Hepatocyte (in vitro differentiated cells): ENCODE measurements around the gene KRT27. TPM values are rescaled to one million over a fixed set of nuclear protein-coding genes. Genes with fewer than 3 reads are reported as not detected.

Source experiments
- DNase-seq: peaks from one replicate; pipeline ENCODE4 v3.0.0-alpha.2; 2016; ENCODE audit warnings: low spot score
- H2AFZ ChIP-seq: fragments of 200-600 bp; sonication (generic); 2 replicates; pipeline ENCODE4 v1.6.0; 2016; ENCODE audit warnings: antibody characterized with exemption, mild to moderate bottlenecking
- H3K27ac ChIP-seq: fragments of 200-600 bp; sonication (generic); 2 replicates; pipeline ENCODE4 v1.5.1; 2016; ENCODE audit warnings: mild to moderate bottlenecking
- H3K27me3 ChIP-seq: fragments of 200-600 bp; sonication (generic); 2 replicates; pipeline ENCODE4 v1.6.1; 2016
- H3K36me3 ChIP-seq: fragments of 200-600 bp; sonication (generic); replicated peaks from 2 replicates; pipeline ENCODE4 v1.5.1; 2016; ENCODE audit warnings: low read depth; ENCODE audit not compliant: insufficient read depth
- H3K4me1 ChIP-seq: fragments of 200-600 bp; sonication (generic); 2 replicates; pipeline ENCODE4 v1.5.1; 2016; ENCODE audit warnings: mild to moderate bottlenecking, moderate library complexity; ENCODE audit not compliant: insufficient read depth
- H3K4me2 ChIP-seq: fragments of 200-600 bp; sonication (generic); 2 replicates; pipeline ENCODE4 v1.6.0; 2016
- H3K4me3 ChIP-seq: fragments of 200-600 bp; sonication (generic); 2 replicates; pipeline ENCODE4 v1.5.1; 2016; ENCODE audit warnings: mild to moderate bottlenecking
- H3K79me2 ChIP-seq: fragments of 200-600 bp; sonication (generic); 2 replicates; pipeline ENCODE4 v1.6.0; 2017; ENCODE audit warnings: mild to moderate bottlenecking
- H3K9me2 ChIP-seq: fragments of 200-600 bp; sonication (generic); replicated peaks from 2 replicates; pipeline ENCODE4 v1.6.0; 2017; ENCODE audit warnings: mild to moderate bottlenecking; ENCODE audit not compliant: insufficient read depth
- H3K9me3 ChIP-seq: fragments of 200-600 bp; sonication (generic); 2 replicates; pipeline ENCODE4 v1.5.1; 2016; ENCODE audit warnings: low read depth, mild to moderate bottlenecking
- H4K20me1 ChIP-seq: fragments of 200-600 bp; sonication (generic); 2 replicates; pipeline ENCODE4 v1.6.0; 2016; ENCODE audit warnings: mild to moderate bottlenecking; ENCODE audit not compliant: insufficient read depth, poor library complexity, severe bottlenecking
- CTCF ChIP-seq: fragments of 200-600 bp; sonication (generic); IDR thresholded peaks from 2 replicates; pipeline ENCODE4 v1.5.1; 2016; ENCODE audit warnings: antibody characterized with exemption, mild to moderate bottlenecking; ENCODE audit not compliant: poor library complexity
- EZH2 ChIP-seq: fragments of 200-600 bp; sonication (generic); IDR thresholded peaks from 2 replicates; pipeline ENCODE4 v1.6.1; 2016; ENCODE audit warnings: antibody characterized with exemption, mild to moderate bottlenecking, borderline replicate concordance
- EZH2phosphoT487 ChIP-seq: fragments of 200-600 bp; sonication (generic); IDR thresholded peaks from one replicate; pipeline ENCODE4 v1.6.1; 2018; ENCODE audit warnings: antibody characterized with exemption, mild to moderate bottlenecking, low read depth, moderate library complexity; ENCODE audit not compliant: unreplicated experiment, severe bottlenecking
- WGBS: methylation state at CpG from one replicate; pipeline ENCODE4 v1.1.6; 2016; ENCODE audit warnings: low lambda C conversion rate; ENCODE audit errors: missing lambda C conversion rate; 5-methylcytosine and 5-hydroxymethylcytosine counted together
- polyA plus RNA-seq: library from polyadenylated mRNA; unstranded; fragments of >200 nt; fragmentation: Nextera tagmentation; extraction: Ambion mirVana; gene quantifications from 2 replicates; pipeline ENCODE4 v1.2.1, GENCODE V29; 2016
- total RNA-seq: library from RNA; depleted of rRNA; stranded (reverse); fragments of >200 nt; gene quantifications from 2 replicates; pipeline ENCODE4 v1.2.3, GENCODE V29; 2014

Gene KRT27, protein sequence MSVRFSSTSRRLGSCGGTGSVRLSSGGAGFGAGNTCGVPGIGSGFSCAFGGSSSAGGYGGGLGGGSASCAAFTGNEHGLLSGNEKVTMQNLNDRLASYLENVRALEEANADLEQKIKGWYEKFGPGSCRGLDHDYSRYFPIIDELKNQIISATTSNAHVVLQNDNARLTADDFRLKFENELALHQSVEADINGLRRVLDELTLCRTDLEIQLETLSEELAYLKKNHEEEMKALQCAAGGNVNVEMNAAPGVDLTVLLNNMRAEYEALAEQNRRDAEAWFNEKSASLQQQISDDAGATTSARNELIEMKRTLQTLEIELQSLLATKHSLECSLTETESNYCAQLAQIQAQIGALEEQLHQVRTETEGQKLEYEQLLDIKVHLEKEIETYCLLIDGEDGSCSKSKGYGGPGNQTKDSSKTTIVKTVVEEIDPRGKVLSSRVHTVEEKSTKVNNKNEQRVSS
- total RNA-seq (not detected in 2 replicates), polyA plus RNA-seq (not detected in 2 replicates)

DNA sequence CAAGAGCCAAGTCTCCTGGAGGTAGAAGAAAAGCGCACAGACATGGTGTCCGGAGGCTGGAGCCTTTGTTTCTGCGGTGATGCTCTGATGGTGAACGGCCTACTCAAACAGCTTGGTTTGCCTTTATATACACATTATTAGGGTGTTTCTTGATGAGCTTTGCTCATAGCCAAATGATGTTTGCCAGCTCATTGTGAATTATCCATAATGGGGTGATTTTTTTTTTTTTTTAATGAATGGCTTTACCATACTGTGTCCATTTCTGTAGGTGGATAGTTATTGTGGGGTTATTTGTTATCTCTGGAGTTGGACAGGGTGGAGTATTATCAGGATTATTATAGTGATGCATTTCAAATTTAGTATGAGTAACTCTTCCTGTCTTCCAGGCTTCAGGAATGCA is at the start of gene KRT27:
Gene KRT27, minus strand, starts transcription at position 101 of the 400 bp plus-strand sequence. Its CDS starts 57 bp downstream, at position 44.
- Histone ChIP-seq H3K4me3 (no peak within 1 kb of the TSS), H2AFZ (no peak within 1 kb of the TSS), H3K27ac (no peak within 1 kb of the TSS), H4K20me1 (no peaks in the 10 kb centered on the region), H3K9me2 (no peaks in the 10 kb centered on the region), H3K9me3 (no peaks in the 10 kb centered on the region), H3K27me3 (peaks cover 3% of the 10 kb centered on the region), H3K36me3 (no peaks in the 10 kb centered on the region), H3K4me2 (no peak within 1 kb of the TSS), H3K4me1 (no peaks in the 10 kb centered on the region), H3K79me2 (no peaks in the 10 kb centered on the region)
- no peak for DNase-seq
- no peak for TF ChIP-seq EZH2phosphoT487
- WGBS, result 95% methylated on average over 4 of the region's 4 CpGs

DNA sequence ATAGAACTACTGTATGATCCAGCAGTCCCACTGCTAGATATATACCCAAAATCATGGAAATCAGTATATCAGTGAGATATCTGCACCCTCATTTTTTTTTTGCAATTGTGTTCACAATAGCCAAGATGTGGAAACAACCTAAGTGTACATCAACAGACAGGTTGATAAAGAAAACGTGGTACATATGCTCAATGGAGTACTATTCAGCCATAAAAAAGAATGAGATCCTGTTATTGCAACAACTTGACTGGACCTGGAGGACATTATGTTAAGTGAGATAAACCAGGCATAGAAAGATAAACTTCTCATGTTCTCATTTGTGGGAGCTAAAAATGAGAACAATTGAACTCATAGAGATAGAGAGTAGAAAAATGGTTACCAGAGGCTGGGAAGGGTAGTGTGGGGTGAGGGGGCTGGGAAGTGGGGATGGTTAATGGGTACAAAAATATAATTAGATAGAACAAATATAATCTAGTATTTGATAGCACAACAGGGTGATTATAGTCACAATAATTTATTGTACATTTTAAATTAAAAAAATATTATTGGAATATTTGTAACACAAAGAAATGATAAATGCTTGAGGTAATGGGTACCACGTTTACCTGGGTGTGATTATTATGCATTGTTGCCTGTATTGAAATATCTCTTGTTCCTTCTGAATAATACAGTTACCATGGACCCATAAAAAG is 47.9 kb upstream of the KRT27 start:
- H3K4me3 ChIP-seq, result no peak overlapping the region
- no peaks in the 10 kb centered on the region for H3K4me1 ChIP-seq
- H3K27me3 ChIP-seq, result no peaks in the 10 kb centered on the region
- H3K27ac ChIP-seq, result no peak overlapping the region
- no peaks in the 10 kb centered on the region for H3K9me3 ChIP-seq
- WGBS, result 83% methylated on average over 2 of the region's 2 CpGs
- peaks cover 12% of the 10 kb centered on the region for H3K79me2 ChIP-seq
- H3K4me2 ChIP-seq, result no peak overlapping the region
- no peak overlapping the region for H2AFZ ChIP-seq
- DNase-seq, result no peak
- H3K36me3 ChIP-seq, result no peaks in the 10 kb centered on the region
- no peaks in the 10 kb centered on the region for H4K20me1 ChIP-seq
- H3K9me2 ChIP-seq, result no peaks in the 10 kb centered on the region
- no peak for TF ChIP-seq EZH2
- TF ChIP-seq EZH2phosphoT487, result no peak
- no peak for TF ChIP-seq CTCF

GRCh38 chr17:40828454-40829044 is 46.2 kb upstream of the KRT27 start:
- H3K4me3 ChIP-seq, result no peak overlapping the region
- no peak for DNase-seq
- H3K36me3 ChIP-seq, result no peaks in the 10 kb centered on the region
- no peak overlapping the region for H3K4me2 ChIP-seq
- H4K20me1 ChIP-seq, result no peaks in the 10 kb centered on the region
- whole genome bisulfite sequencing, result 93% methylated on average over 4 of the region's 4 CpGs
- no peaks in the 10 kb centered on the region for H3K27me3 ChIP-seq
- no peaks in the 10 kb centered on the region for H3K4me1 ChIP-seq
- no peak overlapping the region for H2AFZ ChIP-seq
- H3K9me3 ChIP-seq, result no peaks in the 10 kb centered on the region
- no peak overlapping the region for H3K27ac ChIP-seq
- peaks cover 13% of the 10 kb centered on the region for H3K79me2 ChIP-seq
- TF ChIP-seq CTCF (no peak), EZH2phosphoT487 (no peak), EZH2 (no peak)
- H3K9me2 ChIP-seq, result no peaks in the 10 kb centered on the region
